ENCODE data around the gene TSPAN14. TPM values are rescaled to one million over a fixed set of nuclear protein-coding genes. Genes with fewer than 3 reads are reported as not detected.

Gene TSPAN14
- total RNA-seq, 3 donors from 2014 or later (not counting 1 experiment from before 2014, with no cell fraction given): 126 to 180 (median 173) TPM

DNA sequence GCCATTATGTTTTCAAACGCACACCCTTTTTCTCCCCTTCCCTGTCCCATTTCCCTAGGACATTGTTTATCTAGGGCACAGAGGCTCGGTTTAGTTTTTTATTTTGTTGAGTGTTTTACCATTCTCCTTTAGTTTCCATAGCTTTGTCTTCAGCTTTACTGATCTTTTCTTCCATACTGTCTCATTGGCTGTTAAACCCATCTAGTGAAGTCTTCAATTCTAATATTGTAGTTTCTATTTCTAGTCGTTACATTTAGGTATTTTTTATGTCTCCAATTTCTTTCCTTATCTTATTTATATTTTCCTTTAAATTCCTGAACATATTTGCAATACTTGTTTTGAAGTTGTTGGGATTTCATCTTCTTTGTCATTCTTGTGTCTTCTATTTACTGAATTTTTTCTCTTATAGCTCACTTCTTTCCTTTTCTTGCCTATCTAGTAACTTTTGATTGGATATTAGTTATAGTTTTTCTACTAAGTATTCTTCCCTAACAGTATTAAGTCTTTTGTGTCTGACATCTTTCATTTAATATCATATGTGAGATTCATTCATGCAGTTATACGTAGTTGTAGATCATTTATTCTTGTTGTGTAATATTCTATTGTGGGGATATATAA, 42.6 kb downstream of the TSPAN14 start:
- peak overlapping the region; percentile 75 for H3K4me3 Mint-ChIP-seq
- peak overlapping the region; percentile 77 for H3K27ac ChIP-seq (ENCODE audit: low read length)
- no peaks in the 10 kb centered on the region for H3K9me3 ChIP-seq (ENCODE audit: control insufficient read depth, insufficient read depth, low read length)
- H3K4me1 Mint-ChIP-seq: peaks cover 96 to 98% of the 10 kb centered on the region in 2 donors
- WGBS (ENCODE audit: insufficient coverage): 100% methylated on average over 1 of the region's 4 CpGs
- peaks cover 83% of the 10 kb centered on the region for H3K4me1 ChIP-seq (ENCODE audit: control insufficient read depth, insufficient read depth, low read length)
- TF ChIP-seq, protein P1, sequence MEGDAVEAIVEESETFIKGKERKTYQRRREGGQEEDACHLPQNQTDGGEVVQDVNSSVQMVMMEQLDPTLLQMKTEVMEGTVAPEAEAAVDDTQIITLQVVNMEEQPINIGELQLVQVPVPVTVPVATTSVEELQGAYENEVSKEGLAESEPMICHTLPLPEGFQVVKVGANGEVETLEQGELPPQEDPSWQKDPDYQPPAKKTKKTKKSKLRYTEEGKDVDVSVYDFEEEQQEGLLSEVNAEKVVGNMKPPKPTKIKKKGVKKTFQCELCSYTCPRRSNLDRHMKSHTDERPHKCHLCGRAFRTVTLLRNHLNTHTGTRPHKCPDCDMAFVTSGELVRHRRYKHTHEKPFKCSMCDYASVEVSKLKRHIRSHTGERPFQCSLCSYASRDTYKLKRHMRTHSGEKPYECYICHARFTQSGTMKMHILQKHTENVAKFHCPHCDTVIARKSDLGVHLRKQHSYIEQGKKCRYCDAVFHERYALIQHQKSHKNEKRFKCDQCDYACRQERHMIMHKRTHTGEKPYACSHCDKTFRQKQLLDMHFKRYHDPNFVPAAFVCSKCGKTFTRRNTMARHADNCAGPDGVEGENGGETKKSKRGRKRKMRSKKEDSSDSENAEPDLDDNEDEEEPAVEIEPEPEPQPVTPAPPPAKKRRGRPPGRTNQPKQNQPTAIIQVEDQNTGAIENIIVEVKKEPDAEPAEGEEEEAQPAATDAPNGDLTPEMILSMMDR (IDR thresholded peaks at IDR 0.05): no peak
- H3K36me3 ChIP-seq (ENCODE audit: control insufficient read depth, insufficient read depth, low read length): peaks cover 14% of the 10 kb centered on the region
- H3K4me3 ChIP-seq (ENCODE audit: low read length): no peak overlapping the region
- peak overlapping the region; percentile 75 to 81 for H3K27ac Mint-ChIP-seq
- no peaks in the 10 kb centered on the region for H3K27me3 ChIP-seq (ENCODE audit: control insufficient read depth, insufficient read depth, low read length)
- no peak for DNase-seq
- no peaks in the 10 kb centered on the region for H3K27me3 Mint-ChIP-seq (ENCODE audit: low read depth in 2 of 2)
- peaks cover 11% of the 10 kb centered on the region for H3K36me3 Mint-ChIP-seq
- intact Hi-C loops (cut with micrococcal nuclease): loop anchor here (10.0 kb wide), 1 partner anchor 292 kb away; the partner anchor contains the start of gene ANXA11
- H3K9me3 Mint-ChIP-seq: peaks cover 4 to 6% of the 10 kb centered on the region in 2 donors
- no peak for ATAC-seq

DNA sequence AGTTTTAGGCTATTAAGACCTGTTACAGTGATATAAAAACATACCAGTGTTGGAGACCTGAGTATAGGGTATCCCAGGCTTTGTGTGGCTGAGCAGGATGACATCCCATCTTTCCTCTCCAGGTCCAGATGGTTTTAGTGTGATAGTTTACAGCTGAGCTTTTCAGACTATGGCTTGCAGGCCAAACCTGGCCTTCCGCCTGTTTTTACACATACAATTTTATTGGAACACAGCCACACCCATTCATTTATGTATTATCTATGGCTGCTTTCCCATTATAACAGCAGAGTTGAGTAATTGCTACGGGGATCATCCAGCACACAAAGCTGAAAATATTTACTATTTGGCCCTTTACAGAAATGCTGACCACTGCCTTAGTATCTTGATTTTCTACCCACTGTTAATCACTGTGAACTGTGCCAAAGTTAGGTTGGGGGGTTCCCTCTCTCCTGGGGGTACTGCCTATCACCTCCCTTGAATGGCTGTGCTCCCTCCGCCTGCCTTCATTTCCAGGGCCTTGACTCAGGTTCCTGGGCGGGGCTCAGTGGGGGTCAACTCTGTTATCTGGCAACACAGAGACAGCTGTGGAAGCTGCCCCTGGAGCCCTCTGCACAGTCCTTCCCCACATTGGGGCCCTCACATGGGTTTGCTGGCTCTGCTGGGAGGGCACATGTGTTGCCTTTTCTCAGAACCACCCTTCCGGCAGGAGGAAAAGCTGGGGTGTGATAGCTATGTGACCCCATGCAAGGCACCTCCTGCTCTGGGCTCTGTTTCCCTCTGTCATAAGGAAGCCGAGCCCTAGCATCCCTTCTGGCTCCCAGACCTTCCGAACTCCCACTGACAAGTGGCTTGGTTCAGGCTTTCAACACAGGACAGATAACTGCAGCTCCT, 43.3 kb downstream of the TSPAN14 start:
- peak overlapping the region; percentile 77 for H3K27ac ChIP-seq (ENCODE audit: low read length)
- H3K9me3 ChIP-seq (ENCODE audit: control insufficient read depth, insufficient read depth, low read length): no peaks in the 10 kb centered on the region
- 55% methylated on average over 7 of the region's 7 CpGs for WGBS (ENCODE audit: insufficient coverage)
- Mint-ChIP-seq H3K4me3 (peak overlapping the region; percentile 75), H3K27ac (peak overlapping the region; percentile 75 to 81), H3K36me3 (peaks cover 11% of the 10 kb centered on the region), H3K27me3 (ENCODE audit: low read depth in 2 of 2) (no peaks in the 10 kb centered on the region), H3K9me3 (peaks cover 4 to 6% of the 10 kb centered on the region in 2 donors), H3K4me1 (peaks cover 96 to 98% of the 10 kb centered on the region in 2 donors)
- intact Hi-C loops (cut with micrococcal nuclease): loop anchor here (1.0 to 10.0 kb wide), 3 partner anchors 9 to 293 kb away; partner anchors contain the start of genes ANXA11 and TSPAN14
- H3K27me3 ChIP-seq (ENCODE audit: control insufficient read depth, insufficient read depth, low read length): no peaks in the 10 kb centered on the region
- H3K36me3 ChIP-seq (ENCODE audit: control insufficient read depth, insufficient read depth, low read length): peaks cover 14% of the 10 kb centered on the region
- ATAC-seq (no peak), DNase-seq (peak in 1 of 2 donors; percentile 44)
- H3K4me1 ChIP-seq (ENCODE audit: control insufficient read depth, insufficient read depth, low read length): peaks cover 83% of the 10 kb centered on the region
- H3K4me3 ChIP-seq (ENCODE audit: low read length): no peak overlapping the region
- TF ChIP-seq, protein P1 (IDR thresholded peaks at IDR 0.05): no peak

DNA sequence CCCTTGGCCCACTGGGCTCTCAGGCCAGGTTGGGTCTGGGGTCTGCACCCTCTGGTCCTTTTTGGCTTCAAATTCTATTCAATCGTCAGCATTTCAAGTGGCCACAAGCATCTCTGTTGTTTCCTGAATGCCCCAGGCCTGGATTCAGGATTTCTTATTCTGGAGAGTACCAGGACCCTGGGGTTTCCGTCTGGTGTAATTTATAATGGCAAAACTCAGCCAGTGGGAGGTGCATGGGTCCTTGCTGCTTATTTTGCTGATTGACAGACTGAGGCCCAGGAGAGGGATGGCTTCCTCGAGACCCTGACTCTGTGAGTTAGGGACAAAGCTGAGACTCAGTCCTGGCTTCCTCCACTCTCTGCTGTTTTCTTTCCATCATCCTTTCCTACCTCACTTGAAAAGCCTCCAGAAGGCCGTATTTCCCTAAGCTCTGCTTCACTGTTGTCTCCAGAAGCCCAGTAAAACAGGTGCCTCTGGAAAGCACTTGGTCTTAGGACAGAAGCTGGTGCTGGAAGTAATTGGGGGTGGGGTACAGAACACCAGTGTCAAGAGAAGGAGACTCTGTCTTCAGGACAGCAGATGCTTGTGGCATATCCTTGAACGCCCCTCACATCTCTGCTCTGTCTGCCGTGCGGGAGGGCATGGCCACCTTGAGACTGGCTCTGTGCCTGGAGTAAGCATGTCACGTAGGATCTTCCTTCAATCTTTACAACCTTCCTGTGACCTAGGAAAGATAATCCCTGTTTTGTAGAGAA, 44.1 kb downstream of the TSPAN14 start:
- ATAC-seq: peak; percentile 12 to 22 (median 14)
- H3K9me3 ChIP-seq (ENCODE audit: control insufficient read depth, insufficient read depth, low read length): no peaks in the 10 kb centered on the region
- H3K4me1 ChIP-seq (ENCODE audit: control insufficient read depth, insufficient read depth, low read length): peaks cover 87% of the 10 kb centered on the region
- Mint-ChIP-seq H3K27me3 (ENCODE audit: low read depth in 2 of 2) (no peaks in the 10 kb centered on the region), H3K9me3 (peaks cover 4 to 6% of the 10 kb centered on the region in 2 donors), H3K4me3 (peak overlapping the region; percentile 75), H3K36me3 (peaks cover 11% of the 10 kb centered on the region), H3K4me1 (peaks cover 96 to 98% of the 10 kb centered on the region in 2 donors), H3K27ac (peak overlapping the region; percentile 75 to 81)
- intact Hi-C loops (cut with micrococcal nuclease): loop anchor here (1.0 to 10.0 kb wide), 3 partner anchors 10 to 293 kb away; partner anchors contain the start of genes ANXA11 and TSPAN14
- H3K27me3 ChIP-seq (ENCODE audit: control insufficient read depth, insufficient read depth, low read length): no peaks in the 10 kb centered on the region
- WGBS (ENCODE audit: insufficient coverage): 53% methylated on average over 8 of the region's 8 CpGs
- no peak for DNase-seq
- no peak overlapping the region for H3K4me3 ChIP-seq (ENCODE audit: low read length)
- H3K36me3 ChIP-seq (ENCODE audit: control insufficient read depth, insufficient read depth, low read length): peaks cover 14% of the 10 kb centered on the region
- TF ChIP-seq, protein P1 (IDR thresholded peaks at IDR 0.05): no peak
- peak overlapping the region; percentile 77 for H3K27ac ChIP-seq (ENCODE audit: low read length)
